HG02973 (cell line): ENCODE measurements around the gene BAIAP3.

ENCODE experiments used
- ATAC-seq: cut with Tn5 transposase; IDR thresholded peaks from one replicate; pipeline ENCODE4 v1.9.1; 2021; ENCODE audit warnings: moderate library complexity; ENCODE audit not compliant: unreplicated experiment

The BAIAP3 gene

DNA sequence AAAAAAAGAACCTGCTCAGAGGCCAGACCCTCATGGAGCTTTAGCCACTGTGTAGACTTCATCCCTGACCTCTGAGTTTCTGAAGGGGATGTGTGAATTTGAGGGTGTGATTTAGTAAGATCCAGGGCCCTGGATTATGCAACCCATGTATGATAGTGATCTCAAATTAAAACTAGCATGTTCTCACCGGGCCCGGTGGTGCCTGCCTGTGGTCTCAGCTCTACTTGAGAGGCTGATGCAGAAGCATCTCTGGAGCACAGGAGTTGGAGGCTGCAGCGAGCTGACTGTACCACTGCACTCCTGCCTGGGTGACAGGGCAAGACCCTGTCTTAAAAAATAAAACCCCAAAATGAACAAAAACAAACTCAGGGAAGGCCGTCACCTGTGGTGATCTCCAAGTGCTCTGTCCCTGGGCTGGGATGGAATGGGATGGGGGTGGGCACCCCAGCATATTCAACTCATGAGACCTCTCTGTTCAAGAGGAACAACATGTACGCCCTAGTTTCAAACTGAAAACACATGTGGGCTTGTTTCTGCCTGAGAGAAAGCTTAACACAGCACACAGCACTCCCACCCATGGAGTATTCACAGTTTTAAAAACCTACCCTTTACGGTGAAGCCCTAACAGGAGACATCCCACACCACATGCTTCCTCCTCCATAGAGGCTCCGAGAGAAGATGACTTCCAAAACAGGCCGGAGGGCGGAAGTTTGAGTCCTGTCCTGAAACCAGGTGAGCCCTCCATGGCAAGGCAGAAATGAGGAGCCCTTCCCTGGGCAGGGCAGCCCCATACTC, 48.4 kb downstream of the BAIAP3 start:
- ATAC-seq = no peak

DNA sequence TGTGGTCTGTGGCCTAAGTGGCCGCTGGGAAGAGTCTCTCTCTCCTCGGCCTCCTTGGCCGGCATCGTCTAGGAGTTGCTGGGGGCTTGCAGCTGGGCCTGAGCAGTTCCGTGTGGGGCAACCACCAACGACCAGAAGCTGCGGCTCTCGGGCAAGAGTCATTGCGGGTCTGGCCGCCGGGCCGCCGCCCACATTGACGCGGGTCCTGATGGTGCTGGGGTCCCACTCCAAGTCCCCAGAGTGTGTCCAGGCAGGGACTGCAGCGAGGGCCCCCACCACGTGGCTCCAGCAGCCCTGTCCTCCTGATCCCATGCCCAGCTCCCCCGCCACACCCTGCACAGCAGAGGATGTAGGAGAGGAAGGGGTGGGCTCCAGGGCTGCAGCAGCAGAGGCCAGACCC, 50.1 kb downstream of the BAIAP3 start:
- no peak for ATAC-seq

DNA sequence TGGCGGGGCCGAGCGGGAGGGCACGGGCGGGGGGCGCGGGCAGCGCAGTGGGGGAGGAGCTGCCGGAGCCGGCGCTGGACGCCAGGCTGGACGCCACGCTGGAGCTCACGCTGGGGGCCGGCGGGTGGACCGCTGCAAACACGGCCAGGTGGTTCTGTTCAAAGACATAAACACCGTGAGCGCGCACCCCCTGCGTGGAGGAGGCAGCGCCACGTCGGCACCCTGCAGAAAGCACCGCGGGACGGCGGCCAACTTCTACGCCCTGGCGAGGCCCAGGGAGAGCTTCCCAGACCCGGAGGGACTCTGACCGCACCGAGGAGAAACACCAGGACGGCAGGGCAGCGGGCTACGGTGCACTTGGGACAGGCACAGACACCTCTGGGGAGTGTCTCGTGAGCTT, 51.8 kb downstream of the BAIAP3 start:
- no peak for ATAC-seq

DNA sequence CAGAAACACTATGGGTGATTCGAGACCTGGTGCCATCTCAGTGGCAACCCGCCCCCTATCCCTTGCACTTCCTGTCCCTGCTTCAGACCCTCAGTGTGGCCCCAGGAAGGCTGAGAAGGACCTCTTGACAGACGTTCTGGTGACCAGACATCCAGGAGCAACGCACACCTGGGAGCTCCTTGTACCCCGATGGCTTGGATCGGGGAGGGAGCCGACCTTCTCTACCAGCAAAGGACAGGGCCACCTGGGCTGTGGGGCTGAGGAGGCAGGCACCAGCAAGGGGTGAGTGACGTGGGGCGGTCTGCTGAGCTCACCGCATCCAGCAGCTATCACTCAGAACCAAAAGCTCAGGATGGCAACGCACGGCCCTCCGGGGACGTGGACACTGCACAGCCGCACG, 53.9 kb downstream of the BAIAP3 start:
- no peak for ATAC-seq

DNA sequence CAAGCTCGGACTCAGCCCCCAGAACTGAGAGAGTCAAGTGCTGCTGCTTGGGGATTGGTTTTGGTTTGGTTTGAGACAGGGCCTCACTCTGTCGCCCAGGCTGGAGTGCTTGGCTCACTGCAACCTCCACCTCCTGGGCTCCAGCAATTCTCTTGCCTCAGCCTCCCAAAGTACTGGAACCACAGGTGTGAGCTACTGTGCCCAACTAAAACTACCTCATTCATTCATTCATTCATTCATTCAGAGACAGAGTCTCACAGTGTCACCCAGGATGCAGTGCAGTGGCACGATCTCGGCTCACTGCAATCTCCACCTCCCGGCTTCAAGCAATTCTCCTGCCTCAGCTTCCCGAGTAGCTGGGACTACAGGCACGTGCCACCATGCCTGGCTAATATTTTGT, 56.3 kb downstream of the BAIAP3 start:
- ATAC-seq = no peak

DNA sequence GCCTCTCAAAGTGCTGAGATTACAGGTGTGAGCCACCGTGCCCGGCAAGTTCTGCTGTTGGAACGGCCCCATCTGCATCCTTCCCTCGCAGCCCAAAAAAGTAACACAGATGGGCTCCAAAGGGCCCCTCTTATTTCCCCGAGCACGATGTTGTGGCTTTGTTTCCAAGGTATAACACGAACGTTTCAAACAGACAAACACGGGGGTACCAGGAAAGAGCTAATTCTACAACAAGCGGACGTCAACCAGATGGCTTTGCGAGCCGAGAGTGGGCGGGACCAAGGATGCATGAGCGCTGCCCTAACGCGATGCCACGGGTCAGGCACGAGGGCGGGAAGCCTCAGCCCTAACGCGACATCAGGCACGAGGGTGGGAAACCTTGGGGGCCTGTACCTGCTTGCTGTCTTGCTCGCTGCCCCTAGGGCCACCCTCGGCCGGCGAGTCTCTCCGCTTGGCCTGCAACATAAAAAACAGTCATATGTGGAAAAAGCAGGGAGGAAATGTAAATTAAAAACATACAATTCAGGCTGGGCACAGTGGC, 56.9 kb downstream of the BAIAP3 start:
- ATAC-seq = no peak

DNA sequence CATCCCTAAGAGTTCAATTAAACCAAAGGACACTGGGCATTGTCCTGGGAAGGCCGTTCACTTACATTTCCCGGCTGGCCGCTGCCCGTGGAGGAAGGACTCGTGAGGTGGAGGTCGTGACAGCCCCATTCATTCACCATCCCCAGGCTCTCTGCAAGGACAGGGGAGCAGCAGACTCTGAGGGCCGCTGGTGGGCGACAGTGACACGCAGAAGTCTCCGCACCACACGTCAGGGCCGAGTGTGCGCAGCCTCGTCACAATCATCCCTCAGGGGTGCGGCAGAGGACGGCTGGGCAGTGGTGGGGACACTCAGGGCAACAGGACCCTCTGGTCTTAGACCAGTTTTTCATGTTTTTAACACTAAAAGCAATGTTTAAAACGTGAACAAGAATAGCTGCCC, 59.4 kb downstream of the BAIAP3 start:
- no peak for ATAC-seq

DNA sequence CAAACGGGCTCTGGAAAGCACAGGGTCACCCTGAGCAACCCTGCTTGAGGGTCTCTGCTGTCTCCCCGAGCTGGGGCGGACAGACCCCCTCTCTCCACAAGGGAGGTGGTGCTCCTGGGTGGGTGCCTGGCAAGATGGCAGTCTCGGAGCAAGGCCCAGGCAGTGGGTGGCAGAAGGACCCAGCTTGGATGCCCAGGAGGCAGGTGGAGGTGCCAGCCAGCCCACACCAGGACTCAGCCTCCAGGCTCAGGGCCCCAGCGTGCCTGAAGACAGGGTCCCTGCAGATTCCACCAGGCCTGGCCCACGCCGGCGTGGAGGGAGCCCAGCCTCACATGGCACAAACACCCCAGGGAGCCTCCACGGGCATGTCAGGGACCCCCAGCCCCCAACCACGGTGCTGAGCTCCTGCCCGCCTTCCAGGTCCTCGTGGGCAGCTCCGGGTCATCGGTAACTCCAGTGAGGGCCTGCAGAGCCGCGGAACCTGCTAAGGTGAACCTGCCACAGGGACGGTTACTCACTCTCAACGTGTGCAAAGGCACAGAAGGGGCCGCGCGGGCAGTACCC, 60.2 kb downstream of the BAIAP3 start:
- no peak for ATAC-seq

DNA sequence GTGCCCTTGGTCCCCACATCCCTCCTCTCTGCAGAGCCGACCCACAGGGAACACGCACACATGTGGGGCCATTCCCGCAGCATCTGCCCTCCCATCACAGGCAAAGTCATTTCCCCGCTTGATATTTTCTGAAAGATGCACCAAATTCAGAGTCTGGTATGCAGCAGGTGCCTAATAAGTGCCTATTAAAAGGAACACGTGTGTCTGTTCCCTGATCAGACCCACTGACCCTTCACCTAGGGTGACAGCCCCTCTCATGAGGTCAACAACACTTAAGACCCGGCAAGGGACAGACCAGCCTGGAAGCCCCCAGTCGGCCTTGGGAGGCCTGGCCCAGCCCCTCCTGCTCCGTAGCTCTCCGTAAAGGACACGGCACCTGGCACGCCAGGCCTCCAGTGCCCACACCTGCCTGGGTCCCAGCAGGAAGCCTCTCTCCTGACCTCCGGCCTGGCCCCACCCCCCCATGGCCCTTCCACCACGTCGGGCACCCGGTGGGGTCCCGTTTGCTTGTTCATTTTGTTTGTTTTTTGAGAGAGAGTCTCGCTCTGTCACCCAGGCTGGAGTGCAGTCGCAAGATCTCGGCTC, 61.0 kb downstream of the BAIAP3 start:
- no peak for ATAC-seq

DNA sequence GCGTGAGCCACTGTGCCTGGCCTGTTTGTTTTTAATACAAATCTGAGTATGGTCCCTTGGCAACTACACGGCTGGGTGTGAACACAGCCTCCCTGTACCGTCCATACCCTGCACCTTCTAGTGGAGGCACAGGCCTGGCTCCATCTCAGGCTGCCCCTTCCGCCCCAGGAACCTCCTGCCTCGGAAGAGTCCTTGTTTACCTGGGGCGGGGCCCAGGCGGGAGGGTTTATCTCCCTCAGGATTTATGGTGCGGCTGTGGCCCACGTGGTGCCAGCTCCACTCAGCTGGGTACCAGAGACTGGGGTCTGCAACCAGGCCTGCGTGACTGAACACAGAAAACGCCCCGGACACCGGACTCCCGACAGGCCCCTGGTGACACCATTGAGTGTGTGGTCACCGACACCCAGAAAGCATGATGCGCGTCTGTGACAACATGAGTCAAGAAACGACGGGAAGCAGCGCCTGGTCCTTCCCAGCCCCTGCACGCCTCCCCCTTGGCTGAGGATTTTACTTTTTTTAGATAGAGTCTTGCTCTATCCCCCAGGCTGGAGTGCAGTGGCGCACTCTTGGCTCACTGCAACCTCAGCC, 62.1 kb downstream of the BAIAP3 start:
- ATAC-seq = no peak

DNA sequence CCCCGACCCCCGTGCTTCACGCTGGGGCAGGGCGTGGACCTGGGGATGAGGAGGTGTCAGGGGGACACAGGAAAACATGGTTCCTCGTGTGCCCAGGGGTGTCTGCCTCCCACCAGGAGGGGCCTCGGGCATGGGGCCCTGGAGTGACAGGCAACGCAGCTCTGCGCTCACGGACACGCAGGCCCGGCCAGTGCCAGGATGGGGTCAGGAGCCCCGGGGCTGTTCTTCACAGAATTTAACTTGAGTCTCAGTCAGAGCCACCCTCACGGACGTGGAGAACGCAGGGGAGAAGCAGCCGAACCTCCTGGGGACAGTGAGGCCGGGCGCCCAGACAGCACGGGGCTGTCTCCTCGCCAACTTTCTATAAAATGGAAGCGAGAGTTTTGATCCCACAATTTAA, 64.3 kb downstream of the BAIAP3 start:
- ATAC-seq = no peak

DNA sequence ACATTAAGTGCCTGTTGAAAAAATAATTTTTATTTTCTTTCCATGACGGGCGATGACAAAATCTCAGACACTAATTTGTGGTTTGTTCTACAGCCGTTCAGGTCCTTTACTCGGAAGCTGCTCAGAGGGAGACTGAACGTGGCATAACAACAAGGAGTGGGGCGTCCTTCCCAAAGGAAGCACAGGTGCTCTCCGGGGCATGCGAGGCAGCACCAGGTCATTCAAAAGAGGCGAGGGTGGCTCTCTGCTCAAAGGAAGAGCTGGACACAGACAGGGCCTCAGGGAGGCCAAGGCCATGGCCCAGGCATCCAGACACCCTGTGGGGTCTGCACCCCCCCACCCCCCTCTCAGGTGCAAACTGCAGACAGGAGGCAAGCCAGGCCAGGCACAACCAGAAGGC, 64.9 kb downstream of the BAIAP3 start:
- no peak for ATAC-seq
